AG09309 (cell line): ENCODE data around the gene CELA2B.

Experiments used
- DNase-seq: peaks from one replicate; pipeline ENCODE4 v3.0.0-alpha.2; 2010; ENCODE audit warnings: low read depth
- H3K4me3 ChIP-seq: 2 replicates; pipeline ENCODE4 v1.5.1; 2011; ENCODE audit warnings: mild to moderate bottlenecking, low read depth, low read length, moderate library complexity; ENCODE audit not compliant: control insufficient read depth
- TF ChIP-seq, protein P1 (sequence below): IDR thresholded peaks from 2 replicates; pipeline ENCODE4 v1.5.1; 2011; ENCODE audit warnings: mild to moderate bottlenecking, low read depth, low read length, inconsistent platforms; ENCODE audit not compliant: insufficient read depth, control insufficient read depth; ENCODE audit errors: missing control alignments

Gene CELA2B

GRCh38 chr1:15444468-15445389 is 31.2 kb upstream of the CELA2B start:
- H3K4me3 ChIP-seq, result no peak overlapping the region
- no peak for DNase-seq
- TF ChIP-seq, protein P1, sequence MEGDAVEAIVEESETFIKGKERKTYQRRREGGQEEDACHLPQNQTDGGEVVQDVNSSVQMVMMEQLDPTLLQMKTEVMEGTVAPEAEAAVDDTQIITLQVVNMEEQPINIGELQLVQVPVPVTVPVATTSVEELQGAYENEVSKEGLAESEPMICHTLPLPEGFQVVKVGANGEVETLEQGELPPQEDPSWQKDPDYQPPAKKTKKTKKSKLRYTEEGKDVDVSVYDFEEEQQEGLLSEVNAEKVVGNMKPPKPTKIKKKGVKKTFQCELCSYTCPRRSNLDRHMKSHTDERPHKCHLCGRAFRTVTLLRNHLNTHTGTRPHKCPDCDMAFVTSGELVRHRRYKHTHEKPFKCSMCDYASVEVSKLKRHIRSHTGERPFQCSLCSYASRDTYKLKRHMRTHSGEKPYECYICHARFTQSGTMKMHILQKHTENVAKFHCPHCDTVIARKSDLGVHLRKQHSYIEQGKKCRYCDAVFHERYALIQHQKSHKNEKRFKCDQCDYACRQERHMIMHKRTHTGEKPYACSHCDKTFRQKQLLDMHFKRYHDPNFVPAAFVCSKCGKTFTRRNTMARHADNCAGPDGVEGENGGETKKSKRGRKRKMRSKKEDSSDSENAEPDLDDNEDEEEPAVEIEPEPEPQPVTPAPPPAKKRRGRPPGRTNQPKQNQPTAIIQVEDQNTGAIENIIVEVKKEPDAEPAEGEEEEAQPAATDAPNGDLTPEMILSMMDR, result no peak

- DNase-seq, result no peak
- H3K4me3 ChIP-seq, result no peak overlapping the region
- TF ChIP-seq, protein P1, result no peak
Measured at GRCh38 chr1:15445390-15446122, 30.3 kb upstream of the CELA2B start.

GRCh38 chr1:15446212-15446611 is 29.7 kb upstream of the CELA2B start:
- TF ChIP-seq, protein P1, result no peak
- no peak for DNase-seq
- H3K4me3 ChIP-seq, result no peak overlapping the region

GRCh38 chr1:15448877-15449462 is 26.9 kb upstream of the CELA2B start:
- TF ChIP-seq, protein P1, result no peak

DNA sequence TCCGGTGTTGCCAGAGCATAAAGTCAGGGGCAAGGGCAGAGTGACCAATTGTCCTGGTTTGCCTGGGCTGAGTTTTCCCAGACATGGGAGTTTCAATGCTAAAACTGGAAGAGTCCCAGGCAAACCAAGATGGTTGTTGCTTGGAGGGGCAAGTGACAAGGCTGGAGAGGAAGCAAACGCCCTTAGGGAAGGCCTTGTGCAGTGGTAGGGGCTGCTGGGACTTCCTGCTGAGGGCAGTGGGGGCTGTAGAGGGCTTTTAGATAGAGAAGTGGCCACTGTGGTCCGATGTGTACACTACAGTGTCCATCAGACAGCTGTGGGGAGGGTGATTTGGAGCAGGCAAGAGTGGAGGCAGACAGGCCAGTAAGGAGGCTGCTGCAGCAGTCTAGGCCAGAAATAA is 26.3 kb upstream of the CELA2B start:
- H3K4me3 ChIP-seq, result no peak overlapping the region
- DNase-seq, result no peak
- TF ChIP-seq, protein P1, result no peak

More at GRCh38 chr1:15448877-15449462, 26.9 kb upstream of the CELA2B start:
- no peak overlapping the region for H3K4me3 ChIP-seq
- no peak for DNase-seq

DNA sequence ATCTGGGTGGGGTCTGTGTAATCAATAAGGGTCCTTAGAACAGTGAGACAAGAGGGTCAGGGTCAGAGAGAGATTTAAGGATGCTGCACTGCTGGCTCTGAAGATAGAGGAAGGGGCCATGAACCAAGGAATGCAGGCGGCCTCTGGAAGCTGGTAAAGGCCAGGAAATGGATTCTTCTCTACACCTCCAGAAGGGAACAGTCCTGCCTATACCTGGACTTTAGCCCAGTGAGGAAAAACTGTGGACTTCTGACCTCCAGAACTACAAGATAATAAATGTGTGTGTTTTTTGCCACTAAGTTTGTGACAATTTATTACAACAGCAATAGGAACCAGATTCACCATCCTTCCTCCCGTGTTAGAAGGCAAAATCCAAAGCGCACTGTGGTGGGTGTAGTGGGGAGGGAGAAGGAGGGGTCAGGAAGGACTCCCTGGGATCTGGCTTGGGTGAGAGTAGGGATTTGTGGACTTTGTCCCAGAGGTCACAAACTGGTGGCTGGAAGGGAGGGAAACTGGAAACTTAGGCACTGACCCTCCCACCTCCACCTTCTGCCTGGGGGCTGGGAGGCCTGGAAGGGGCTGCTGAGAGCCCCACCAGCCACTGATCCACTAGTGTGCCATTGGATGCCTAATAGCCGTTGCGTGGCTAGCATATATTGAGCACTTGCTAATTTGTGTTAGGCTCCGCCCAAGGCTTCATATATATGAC is 24.7 kb upstream of the CELA2B start:
- DNase-seq, result no peak
- TF ChIP-seq, protein P1, result no peak
- H3K4me3 ChIP-seq, result no peak overlapping the region
